ENCODE data around the gene WDFY2.

The WDFY2 gene

DNA sequence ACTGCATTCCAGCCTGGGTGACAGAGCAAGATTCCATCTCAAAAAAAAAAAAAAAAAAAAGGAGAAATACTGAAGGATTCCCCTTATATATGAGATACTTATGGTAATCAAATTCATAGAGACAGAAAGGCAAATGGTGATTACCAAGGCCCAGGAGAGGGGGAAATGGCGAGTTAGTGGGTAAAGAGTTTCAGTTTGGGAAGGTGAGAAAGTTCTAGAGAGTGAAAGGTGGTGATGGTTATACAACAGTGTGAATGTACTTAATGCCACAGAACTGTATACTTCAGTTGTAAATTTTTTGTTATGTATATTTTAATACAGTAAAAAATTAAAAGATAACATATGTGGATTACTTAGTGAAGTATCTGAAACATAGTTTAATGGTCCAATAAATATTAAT is 129.5 kb downstream of the WDFY2 start:
- no peak for DNase-seq (ENCODE audit: low read depth)

DNA sequence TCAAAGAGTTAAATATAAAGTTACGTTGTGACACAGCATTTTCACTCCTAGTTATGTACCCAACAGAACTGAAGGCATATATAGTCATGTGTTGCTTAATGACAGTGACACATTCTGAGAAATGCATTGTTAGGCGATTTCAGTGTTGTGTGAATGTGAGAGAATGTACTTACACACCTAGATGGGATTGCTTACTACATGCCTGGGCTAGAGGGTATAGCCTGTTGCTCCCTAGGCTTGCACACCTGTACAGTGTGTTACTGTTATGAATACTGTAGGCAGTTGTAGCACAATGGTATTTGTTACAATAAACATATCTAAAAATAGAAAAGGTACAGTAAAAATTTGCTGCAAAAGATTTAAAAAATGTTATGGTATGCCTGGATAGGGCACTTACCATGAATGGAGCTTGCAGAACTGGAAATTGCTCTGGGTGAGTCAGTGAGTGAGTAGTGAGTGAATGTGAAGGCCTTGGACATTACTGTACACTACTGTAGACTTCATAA is 130.5 kb downstream of the WDFY2 start:
- DNase-seq (ENCODE audit: low read depth): peak; percentile 29

DNA sequence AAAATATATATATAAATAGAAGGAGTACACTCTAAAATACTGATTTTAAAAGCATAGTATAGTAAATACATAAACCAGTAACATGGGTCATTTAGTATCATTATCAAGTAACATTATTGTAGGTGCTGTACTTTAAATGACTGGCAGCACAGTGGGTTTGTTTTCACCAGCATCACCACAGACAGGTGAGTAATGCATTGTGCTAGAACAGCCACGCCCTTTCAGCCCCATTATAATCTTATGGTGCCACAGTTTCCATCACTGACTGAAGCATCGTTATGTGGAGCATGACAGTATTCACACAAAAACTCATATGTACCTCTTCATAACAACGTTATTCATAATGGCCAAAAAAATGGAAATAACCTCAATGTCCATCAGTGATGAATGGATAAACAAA is 131.4 kb downstream of the WDFY2 start:
- DNase-seq (ENCODE audit: low read depth): no peak

DNA sequence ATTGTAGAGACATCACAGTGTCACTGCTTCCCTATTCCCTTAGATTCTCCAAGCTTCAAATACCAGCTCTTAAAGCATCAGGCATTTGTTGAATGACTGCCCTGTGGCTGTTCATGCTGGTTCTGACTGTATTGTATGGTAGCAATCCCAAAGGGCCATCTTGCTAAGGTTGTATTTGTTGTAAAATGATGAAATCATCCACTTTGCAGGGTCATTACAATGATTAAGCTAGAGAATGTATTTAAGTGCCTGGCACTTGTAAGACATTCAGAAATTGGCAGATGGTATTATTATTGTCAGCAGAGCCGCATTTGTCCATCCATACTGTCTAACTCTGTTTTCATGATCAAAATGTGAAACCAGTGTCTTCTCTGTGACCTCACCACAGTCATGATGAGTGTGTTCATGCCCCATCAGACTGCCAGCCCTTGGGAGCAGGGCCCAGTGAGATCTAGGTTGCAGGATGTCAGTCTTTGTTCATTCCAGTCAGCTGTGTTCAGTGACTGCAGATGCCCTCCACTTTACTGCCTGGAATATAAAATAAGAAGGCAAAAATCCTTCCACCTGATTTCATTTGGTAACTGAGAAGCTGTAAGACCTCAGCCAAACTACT is 133.6 kb downstream of the WDFY2 start:
- no peak for DNase-seq (ENCODE audit: low read depth)

DNA sequence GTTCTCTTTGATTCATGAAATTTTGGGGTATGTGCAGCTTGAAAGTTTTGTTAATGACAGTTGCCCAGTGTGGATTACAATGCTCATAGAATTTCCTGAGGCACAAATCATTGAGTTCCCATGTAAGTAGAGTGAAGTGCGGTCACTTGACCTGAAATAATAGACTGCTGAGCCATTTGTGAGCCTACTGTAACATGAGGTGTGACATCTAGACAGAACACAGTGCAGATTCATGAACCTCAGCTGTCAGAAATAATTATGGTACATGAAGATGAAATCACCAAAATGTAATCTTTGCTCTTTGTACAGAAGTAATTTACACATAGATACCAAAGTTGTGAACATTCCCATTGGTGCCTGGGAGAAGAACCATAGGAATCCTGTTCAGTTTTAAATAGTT is 135.1 kb downstream of the WDFY2 start:
- no peak for DNase-seq (ENCODE audit: low read depth)

DNA sequence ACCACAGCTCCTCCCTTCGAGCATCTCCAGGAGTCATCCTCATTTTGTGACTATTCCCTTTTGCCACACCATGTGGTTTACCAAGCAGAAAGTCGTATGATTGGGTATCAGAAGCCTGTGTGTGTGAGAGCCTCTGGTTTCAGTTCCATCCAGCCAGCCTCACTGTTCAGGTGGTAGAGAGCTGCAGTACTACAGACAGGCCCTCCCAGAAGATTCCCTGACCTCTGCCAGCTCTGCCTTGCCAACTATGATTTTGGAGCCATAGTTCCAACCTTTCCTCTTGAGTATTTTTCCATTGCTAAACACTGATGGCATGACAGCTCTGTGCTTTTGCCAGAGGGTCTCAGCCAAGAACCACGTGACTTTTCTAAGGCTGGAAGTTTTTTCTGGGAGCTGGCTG is 137.2 kb downstream of the WDFY2 start:
- no peak for DNase-seq (ENCODE audit: low read depth)

DNA sequence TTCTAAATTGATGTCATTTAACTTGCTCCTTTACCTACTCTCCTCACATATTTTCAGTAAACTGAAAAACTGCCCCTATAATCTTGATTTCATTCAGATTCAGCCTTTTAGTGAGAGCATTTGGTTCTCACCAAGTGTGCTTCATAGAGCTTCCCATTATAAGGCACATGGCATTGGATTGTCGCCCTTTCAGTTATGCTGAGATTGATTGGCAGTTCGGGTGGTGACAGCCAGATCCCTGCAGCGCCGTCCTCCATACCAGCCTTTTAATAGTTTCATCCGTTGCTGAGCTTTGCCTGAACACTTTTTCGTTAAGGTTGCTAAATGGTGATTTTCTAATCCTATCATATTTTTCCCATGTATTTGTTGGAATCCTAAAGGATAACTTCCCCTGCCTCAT is 139.3 kb downstream of the WDFY2 start:
- DNase-seq (ENCODE audit: low read depth): no peak

DNA sequence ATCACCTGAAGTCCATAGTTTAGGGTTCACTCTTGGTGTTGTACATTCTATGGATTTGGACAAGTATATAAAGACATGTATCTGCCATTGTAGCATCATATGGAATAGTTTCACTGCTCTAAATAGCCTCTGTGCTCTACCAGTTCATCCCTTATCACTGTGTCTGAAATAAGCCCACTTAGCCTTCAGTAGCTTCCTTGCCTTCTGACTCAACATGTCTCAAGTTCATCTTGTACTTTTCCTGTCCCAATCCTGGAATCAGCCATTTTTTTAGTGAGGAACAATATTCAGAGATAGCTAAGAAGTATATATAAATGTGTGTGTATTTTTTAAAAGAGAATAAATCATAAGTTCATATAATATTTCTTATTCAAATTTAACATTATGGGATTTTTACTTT is 140.5 kb downstream of the WDFY2 start:
- no peak for DNase-seq (ENCODE audit: low read depth)

DNA sequence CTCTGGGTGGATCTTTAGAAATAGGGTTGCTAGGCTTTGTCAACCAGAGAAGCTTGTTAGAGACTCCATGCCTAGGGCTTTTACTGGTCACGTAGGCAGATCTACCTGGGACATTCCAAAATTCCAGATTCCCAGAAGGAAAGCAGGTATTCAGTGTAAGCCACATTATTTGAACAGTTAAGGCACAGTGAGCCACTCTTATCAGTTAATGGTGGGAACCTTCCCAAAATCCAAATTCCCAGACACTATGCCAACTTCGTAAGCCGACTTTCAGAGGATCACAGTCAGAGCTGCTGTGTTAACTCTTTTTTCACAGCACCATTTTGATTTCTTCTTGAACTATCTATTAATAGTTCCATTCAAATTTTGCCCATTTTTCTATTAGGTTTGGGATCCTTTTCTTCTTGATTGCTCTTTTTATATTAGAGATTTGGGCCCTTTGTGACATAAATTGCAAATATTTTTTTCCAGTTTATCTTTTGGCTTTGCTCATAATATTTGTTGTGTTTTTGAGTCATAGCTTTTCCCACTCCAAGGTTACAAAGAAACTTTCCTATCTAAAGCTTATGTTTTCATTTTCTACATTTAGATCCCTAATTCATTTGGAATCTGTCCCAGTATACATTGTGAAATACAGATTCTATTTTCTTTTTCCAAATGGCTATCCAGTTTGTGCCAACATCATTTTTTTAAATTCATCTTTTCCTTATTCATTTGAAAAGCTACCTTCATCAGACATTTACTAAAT is 142.4 kb downstream of the WDFY2 start:
- DNase-seq (ENCODE audit: low read depth): peak; percentile 44

DNA sequence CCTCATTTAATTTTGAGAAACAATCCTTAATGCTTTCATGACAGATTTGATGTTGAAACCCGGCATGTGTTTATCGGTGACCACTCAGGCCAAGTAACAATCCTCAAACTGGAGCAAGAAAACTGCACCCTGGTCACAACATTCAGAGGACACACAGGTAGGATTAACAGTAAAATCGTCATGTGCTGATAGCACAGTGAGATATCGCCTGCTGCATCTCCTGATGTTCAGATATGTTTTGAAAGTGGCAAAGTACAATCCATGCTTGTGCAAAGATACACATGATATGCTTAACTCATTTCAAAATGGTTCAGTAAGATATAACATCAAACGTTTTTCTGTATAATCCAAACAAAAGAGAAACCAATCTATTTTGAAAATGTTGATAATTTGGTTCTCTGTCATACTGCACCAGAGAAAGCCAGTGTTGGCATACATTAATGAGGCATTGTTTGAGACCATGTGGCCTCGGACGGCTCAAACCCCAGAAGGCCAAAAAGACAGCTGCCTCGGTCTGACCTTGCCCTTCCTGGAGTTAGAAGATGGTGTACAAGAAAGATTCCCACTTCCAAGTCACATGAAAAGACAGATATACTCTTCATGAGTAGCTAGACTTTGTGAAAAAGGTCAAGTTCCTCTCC is 143.5 kb downstream of the WDFY2 start:
- DNase-seq (ENCODE audit: low read depth): no peak

DNA sequence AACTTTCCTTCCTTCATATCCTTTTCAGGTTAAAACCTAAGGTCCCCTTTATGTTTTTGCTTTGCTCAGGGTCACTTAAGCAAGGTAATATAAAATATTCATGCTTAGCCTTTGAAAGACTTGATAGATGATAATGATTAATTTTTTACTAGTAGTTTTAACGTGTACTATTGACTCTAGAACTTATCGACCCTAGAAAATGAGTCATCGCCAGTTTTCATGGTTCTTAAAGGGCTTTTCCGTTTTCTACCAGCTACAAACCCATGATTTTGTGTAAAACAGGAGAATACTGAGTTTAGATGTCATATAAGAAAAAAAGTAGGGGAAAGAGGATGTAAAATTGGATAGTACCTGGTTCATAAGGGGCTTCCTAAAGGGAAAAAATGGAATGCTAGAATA is 144.0 kb downstream of the WDFY2 start:
- DNase-seq (ENCODE audit: low read depth): no peak

DNA sequence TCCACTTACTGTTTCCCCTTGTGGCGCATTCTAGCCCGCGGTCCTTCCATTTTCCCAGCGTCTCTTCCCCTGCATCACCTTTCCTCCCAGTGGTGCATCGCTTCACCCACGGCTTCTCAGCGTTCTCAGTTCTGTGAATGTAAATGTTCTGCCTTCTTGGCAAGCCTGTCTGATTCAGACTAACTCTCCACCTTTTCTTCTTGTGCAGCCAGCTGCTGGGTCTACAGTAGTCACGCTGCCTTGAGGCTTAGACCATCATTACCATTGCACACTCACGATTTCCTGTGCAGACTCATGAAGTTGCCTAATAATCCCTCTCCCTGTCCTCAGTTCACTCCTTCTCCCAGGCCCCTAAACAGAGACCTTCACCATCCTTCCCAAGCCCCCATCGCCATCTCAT is 144.7 kb downstream of the WDFY2 start:
- DNase-seq (ENCODE audit: low read depth): peak; percentile 40

DNA sequence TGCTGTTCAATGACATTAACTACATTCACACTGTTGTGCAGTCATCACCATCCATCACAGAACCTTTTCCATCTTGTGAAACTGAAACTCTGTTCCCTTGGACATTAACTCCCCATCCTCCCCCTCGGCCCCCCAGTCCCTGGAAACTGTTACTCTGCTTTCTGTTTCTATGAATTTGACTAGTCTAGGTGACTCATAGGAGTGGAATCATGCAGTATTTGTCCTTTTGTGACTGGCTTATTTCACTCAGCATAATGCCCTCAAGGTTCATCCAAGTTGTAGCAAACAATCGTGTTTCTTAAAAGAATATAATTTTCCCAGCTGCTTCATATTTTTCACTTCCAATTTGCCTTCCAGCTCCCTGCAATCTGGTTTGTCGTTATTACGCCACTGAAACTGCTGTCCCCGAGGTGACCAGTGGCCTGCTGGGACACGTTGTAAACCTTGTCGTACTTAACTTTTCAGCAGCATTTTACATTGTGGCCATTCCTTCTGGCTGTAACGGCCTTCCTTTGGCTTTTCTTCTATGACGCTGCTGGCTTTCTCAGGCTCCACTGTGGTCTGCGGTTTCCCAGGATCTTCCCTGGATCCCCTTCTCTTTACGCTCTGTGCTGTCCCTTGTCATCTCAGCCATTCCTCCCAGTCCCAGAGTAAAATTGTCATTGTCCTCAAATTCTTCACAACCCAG is 145.7 kb downstream of the WDFY2 start:
- DNase-seq (ENCODE audit: low read depth): peak; percentile 62

DNA sequence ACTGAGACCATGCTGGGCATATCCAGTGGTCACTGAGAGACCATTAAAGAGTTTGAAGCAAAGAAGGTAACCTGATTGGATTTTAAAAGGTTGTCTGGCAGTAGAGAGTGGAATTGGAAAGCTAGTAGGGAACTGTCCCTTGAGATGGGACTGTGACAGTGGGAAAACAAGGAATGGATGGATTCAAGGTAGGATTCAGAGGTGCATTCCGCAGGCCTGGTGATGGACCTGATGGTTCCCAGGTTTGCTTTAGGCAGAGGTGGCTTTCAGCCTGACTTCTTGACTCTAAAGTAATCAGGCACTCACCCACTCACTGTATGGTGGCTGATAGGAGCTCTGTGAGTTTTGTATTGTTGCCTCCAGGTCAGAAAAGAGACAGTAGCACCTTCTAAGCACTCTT is 146.7 kb downstream of the WDFY2 start:
- DNase-seq (ENCODE audit: low read depth): no peak

DNA sequence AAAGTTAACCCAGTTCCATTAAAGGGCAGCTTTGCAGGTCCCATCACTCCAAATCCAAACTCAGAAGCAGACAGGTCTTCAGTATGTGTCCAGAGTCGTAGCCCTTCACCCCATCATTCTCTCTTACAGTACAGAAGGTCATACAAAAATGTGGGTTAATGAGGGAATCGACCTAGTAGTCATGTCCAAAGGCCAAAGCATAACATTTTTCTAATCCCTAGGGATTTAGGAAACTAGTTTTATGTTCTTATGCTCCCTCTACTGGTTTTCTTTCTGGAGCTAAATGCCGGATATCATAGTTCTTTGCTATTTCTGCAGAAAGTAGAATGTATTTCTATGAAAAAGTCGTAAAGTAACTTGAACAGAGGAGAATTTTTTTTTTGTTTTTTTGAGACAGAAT is 147.5 kb downstream of the WDFY2 start:
- DNase-seq (ENCODE audit: low read depth): peak; percentile 43

DNA sequence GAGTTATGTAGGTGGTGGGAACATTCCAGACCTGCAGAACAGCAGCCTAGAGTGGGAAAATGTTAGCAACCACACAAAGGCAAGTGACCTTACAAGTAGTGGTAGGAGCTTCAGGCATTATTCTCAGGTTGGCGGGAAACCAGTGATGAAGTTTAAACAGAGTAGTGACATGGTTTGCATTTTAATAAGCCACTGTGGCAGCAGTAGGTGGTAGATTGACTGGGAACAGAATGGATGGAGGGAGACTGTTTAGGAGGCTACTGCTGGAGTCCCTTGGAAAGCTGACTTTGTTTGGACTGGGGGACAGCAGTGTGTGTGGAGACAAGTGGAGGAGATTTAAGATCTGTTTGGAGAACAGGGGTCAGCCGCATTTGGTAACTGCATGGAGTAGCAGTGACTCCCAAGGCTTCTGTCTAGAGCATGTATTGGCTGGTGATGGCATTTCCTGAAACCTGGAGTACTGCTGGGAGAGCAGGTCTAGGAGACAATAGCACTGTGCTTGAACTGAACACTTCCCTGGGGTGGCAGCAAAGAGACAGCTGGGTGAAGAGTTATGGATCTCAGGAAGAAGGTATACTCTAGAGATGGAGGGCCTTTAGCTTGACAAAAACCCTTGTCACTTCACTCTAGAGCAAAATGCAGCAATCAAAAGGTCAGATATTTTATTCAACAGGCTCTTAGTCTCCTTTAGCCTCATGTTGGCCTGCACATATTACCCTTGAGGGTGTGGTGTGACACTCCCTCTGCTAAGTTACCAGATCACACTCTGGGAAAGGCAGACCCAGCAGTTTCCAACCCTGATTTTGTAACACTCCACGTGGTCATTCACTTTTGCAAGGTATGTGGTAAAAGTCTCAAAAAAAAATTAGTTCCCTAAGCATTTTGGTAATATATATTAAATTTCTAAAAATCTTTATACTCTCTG is 149.4 kb downstream of the WDFY2 start:
- DNase-seq (ENCODE audit: low read depth): no peak

DNA sequence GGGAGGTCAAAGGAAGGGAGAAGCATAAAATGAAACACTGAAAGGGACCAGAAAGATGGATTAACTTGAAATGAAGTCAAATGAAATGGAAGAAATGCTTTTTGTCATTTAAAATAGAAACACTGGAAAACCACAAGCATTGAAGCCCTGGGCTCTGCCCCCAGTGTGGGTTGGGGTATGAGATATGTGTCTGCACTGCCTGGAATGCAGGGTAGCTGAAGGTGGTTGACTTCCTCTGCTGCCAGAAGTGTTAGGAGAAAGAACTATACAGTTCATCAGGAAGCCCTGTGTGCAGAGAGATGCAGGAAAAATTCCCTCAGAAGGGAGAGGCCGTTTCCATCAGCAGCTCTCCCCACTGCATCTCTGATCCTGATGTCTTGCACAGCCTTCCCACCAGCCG is 150.5 kb downstream of the WDFY2 start:
- DNase-seq (ENCODE audit: low read depth): no peak

DNA sequence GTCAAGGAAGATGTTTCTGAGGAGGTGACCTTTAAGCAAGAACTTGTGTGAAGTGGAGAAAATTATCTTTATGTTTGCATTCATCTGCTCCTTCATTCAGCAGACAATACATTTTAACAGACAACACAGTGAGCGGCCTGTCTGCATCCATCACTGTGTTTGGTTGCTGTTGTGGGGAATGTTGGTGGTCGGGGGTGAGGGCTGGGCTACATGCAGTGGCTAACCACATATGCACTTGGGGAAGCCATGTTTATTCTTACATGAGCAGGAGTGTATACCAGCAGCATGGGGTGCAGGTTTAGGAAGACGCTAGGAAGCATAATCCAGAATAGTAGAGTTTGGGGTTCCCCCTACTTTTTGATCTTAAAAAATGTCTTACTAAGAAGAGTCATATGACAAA is 153.3 kb downstream of the WDFY2 start:
- DNase-seq (ENCODE audit: low read depth): no peak

DNA sequence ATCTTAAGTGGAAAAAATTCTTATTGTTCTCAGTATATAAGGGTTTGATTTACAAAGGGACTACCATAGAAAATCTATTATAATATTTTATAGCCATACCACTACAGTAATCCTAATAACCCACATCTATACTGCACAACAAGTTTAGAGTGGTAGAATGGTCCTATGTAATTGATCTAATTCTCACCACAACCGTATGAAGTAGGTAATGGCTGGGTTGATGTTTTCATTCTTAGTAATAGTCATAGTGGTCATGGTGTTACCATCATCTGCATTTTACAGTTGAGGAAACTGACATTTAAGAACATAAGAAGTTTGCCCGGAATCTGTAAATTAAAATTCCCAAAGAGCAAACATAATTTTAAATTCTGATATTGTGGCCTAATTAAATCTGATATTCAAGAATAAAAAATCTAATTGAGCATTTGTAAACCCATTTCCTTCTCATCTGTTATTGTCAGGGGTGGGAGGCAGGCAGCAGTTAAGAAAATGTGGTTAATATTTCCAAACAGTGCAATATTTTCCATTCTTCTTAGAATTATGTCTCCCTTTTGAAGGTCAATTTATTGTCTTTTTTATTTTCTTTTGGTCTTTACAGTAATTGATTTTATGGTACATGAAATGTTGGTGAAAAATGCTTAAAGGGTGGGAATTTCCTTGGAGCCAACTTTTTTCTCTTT is 154.1 kb downstream of the WDFY2 start:
- no peak for DNase-seq (ENCODE audit: low read depth)

DNA sequence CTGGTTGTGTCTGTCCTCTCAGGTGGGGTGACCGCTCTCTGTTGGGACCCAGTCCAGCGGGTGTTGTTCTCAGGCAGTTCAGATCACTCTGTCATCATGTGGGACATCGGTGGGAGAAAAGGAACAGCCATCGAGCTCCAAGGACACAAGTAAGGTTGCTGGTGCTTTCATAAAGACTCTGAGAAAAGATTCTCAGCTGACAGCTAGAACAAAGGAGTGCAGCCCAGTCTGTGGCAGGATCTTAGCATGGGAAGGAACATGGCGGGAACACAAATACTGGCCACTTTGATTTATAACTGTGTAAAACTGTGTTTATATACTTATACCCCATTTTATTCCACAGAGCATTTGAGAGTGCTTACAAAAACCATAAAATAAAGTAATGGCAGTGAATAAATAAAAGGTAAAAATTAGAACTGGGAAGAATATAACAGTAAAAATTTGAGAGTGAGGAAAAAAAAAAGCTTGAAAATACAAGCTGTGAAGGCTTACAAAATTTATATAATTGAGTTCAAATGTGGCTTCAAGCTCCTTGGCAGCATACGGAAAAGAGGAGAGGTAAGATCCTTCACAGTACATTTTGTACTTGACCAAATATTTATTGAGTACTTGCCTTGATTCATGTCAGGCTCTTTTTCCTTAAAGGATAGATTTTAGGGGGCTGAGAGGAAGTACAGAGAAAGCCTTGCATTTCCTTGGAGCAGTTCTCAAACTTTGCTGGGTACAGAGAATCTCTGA is 154.9 kb downstream of the WDFY2 start:
- DNase-seq (ENCODE audit: low read depth): no peak

Measured in GM04503 (cell line).